Epithelial cell of proximal tubule (primary cell): ENCODE data around the gene DNAJC2. TPM values are rescaled to one million over a fixed set of nuclear protein-coding genes. Genes with fewer than 3 reads are reported as not detected.

Experiments
- DNase-seq: peaks from one replicate; pipeline ENCODE4 v3.0.0-alpha.2; 2011; ENCODE audit warnings: low read depth
- H3K4me3 ChIP-seq: 2 replicates; pipeline ENCODE4 v1.5.1; 2011; ENCODE audit warnings: low read depth, mild to moderate bottlenecking, low read length
- CTCF ChIP-seq: conservative IDR thresholded peaks from 2 replicates; pipeline ENCODE4 v1.5.1; 2012; ENCODE audit warnings: low read depth, mild to moderate bottlenecking, low read length
- total RNA-seq: library from RNA; depleted of rRNA; stranded (reverse); fragments of >200 nt; gene quantifications from 2 replicates; pipeline ENCODE4 v1.2.3, GENCODE V29; 2015

Gene DNAJC2
- total RNA-seq, 1 donor from 2014 or later = 20.9 TPM

- no peak for TF ChIP-seq CTCF
Observed at GRCh38 chr7:103307503-103308231, 36.9 kb downstream of the DNAJC2 start.

GRCh38 chr7:103301441-103301840, 43.1 kb downstream of the DNAJC2 start:
- no peak for DNase-seq
- H3K4me3 ChIP-seq = no peak overlapping the region
- TF ChIP-seq CTCF = no peak

More at GRCh38 chr7:103307503-103308231, 36.9 kb downstream of the DNAJC2 start:
- no peak overlapping the region for H3K4me3 ChIP-seq
- DNase-seq = no peak

GRCh38 chr7:103299660-103300059, 44.9 kb downstream of the DNAJC2 start:
- no peak for DNase-seq
- no peak for TF ChIP-seq CTCF

GRCh38 chr7:103297837-103298179, 46.8 kb downstream of the DNAJC2 start:
- no peak for TF ChIP-seq CTCF
- peak overlapping the region; percentile 86 for H3K4me3 ChIP-seq
- DNase-seq = no peak

More at GRCh38 chr7:103299660-103300059, 44.9 kb downstream of the DNAJC2 start:
- no peak overlapping the region for H3K4me3 ChIP-seq

- DNase-seq = peak; percentile 41
- H3K4me3 ChIP-seq = peak within 1 kb of the TSS; percentile 86
- peak; percentile 95 for TF ChIP-seq CTCF
Observed at GRCh38 chr7:103296901-103297836, 47.4 kb downstream of the DNAJC2 start, which contains the start of gene PMPCB. PMPCB (plus strand) TSS chr7:103297435; CDS start chr7:103297460, 25 bp downstream.

- DNase-seq = no peak
- H3K4me3 ChIP-seq = no peak overlapping the region
- no peak for TF ChIP-seq CTCF
Observed at GRCh38 chr7:103293526-103293925, 51.0 kb downstream of the DNAJC2 start.
